K562 (cell line): ENCODE measurements around the gene BAG2. TPM values are rescaled to one million over a fixed set of nuclear protein-coding genes. Genes with fewer than 3 reads are reported as not detected.

ENCODE experiments used
- BCOR ChIP-seq: fragments of 450-650 bp; IDR thresholded peaks from 2 replicates; pipeline ENCODE4 v1.6.1; 2016
- CTBP1 ChIP-seq: fragments of 450-650 bp; IDR thresholded peaks from 2 replicates; pipeline ENCODE4 v1.6.1; 2016; ENCODE audit warnings: borderline replicate concordance
- E2F6 ChIP-seq, 2 experiments: IDR thresholded peaks; 2 replicates each; pipeline ENCODE4 v1.6.1; 2011; ENCODE audit warnings: borderline replicate concordance in 1 of 2, control low read depth in 1 of 2, low read depth in 1 of 2, low read length in 1 of 2, mild to moderate bottlenecking in 1 of 2, mixed read lengths in 1 of 2, moderate library complexity in 1 of 2; ENCODE audit not compliant: insufficient read depth in 1 of 2, insufficient read length in 1 of 2, poor library complexity in 1 of 2, severe bottlenecking in 1 of 2; ENCODE audit errors: extremely low read depth in 1 of 2
- EGR1 ChIP-seq: fragments of 450-650 bp; conservative IDR thresholded peaks from 2 replicates; pipeline ENCODE4 v1.6.1; 2017; ENCODE audit warnings: mild to moderate bottlenecking
- FOXM1 ChIP-seq, 2 experiments: fragments of 450-650 bp in 1 of 2; sonication (generic) in 1 of 2; formaldehyde crosslinking in 1 of 2; IDR thresholded peaks; 2 replicates each; pipeline versions ENCODE4 v1.6.1 to v1.9.0; 2017 to 2022; ENCODE audit warnings: low read depth in 2 of 2, mild to moderate bottlenecking in 2 of 2, missing genetic modification reagents in 1 of 2, moderate library complexity in 1 of 2
- GATAD2A ChIP-seq: fragments of 450-650 bp; IDR thresholded peaks from 2 replicates; pipeline ENCODE4 v1.6.1; 2017
- HOMEZ ChIP-seq: fragments of 250-450 bp; sonication (Bioruptor Pico); IDR thresholded peaks from 2 replicates; pipeline ENCODE4 v1.4.0; 2020; ENCODE audit warnings: mild to moderate bottlenecking, moderate library complexity
- MCM5 ChIP-seq: fragments of 450-650 bp; IDR thresholded peaks from 2 replicates; pipeline ENCODE4 v1.6.1; 2016; ENCODE audit warnings: low read depth
- RNF219 ChIP-seq: fragments of 250-450 bp; sonication (Bioruptor Pico); IDR thresholded peaks from 2 replicates; pipeline ENCODE4 v1.5.0; 2022; ENCODE audit warnings: mild to moderate bottlenecking
- SIRT6 ChIP-seq: IDR thresholded peaks from one replicate; pipeline ENCODE4 v1.6.1; 2012; ENCODE audit warnings: low read depth, mild to moderate bottlenecking, control low read depth, inconsistent platforms, low read length, moderate library complexity
- SMAD1 ChIP-seq: fragments of 150-350 bp; IDR thresholded peaks from 2 replicates; pipeline ENCODE4 v1.6.1; 2014; ENCODE audit warnings: low read length, low read depth; ENCODE audit not compliant: partially characterized antibody
- SNAPC5 ChIP-seq: fragments of 250-450 bp; sonication (Bioruptor Pico); IDR thresholded peaks from 2 replicates; pipeline ENCODE4 v1.8.0; 2021; ENCODE audit warnings: moderate library complexity, mild to moderate bottlenecking, inconsistent platforms
- TFE3 ChIP-seq: fragments of 450-650 bp; formaldehyde crosslinking; IDR thresholded peaks from 2 replicates; pipeline ENCODE4 v1.4.0; 2020; ENCODE audit warnings: mild to moderate bottlenecking, mixed read lengths
- U2AF2 ChIP-seq: fragments of 200-400 bp; formaldehyde crosslinking; optimal IDR thresholded peaks from 2 replicates; pipeline ENCODE3; 2017; ENCODE audit warnings: low read depth, mild to moderate bottlenecking, low read length
- ZBTB7A ChIP-seq: IDR thresholded peaks from 2 replicates; pipeline ENCODE4 v1.6.1; 2011; ENCODE audit warnings: low read depth, mild to moderate bottlenecking, low read length, moderate library complexity, borderline replicate concordance; ENCODE audit not compliant: control insufficient read depth
- ZNF518B ChIP-seq: fragments of 250-450 bp; sonication (Bioruptor Pico); IDR thresholded peaks from 2 replicates; pipeline ENCODE4 v1.5.0; 2021; ENCODE audit warnings: mild to moderate bottlenecking, moderate library complexity
- polyA plus RNA-seq, 8 experiments: library from polyadenylated mRNA; depleted of rRNA in 4 of 8; stranded (reverse) in 5 of 8; unstranded in 3 of 8; fragments of >200 nt; fragmentation: Nextera tagmentation in 2 of 8; fragmentation: Illumina TruSeq in 1 of 8; extraction: Ambion mirVana in 2 of 8; extraction: Trizol in 1 of 8; gene quantifications; 2 replicates each; pipeline versions ENCODE4 v1.2.1 to v1.2.3, GENCODE V29; 2011 to 2014; ENCODE audit warnings: inconsistent platforms in 1 of 8, missing spikeins in 1 of 8
- total RNA-seq, 7 experiments: library from RNA; depleted of rRNA in 6 of 7; stranded (reverse); fragments of >200 nt in 6 of 7; fragmentation: Illumina TruSeq in 2 of 7; extraction: Trizol in 2 of 7; gene quantifications; 2 replicates each; pipeline versions ENCODE4 v1.2.1 to v1.2.3, GENCODE V29; 2011 to 2021; ENCODE audit warnings: low replicate concordance in 1 of 7

Gene BAG2
- total and polyA plus RNA-seq, 9 of the 15 experiments (the other 6 are each of a cell fraction or from before 2014, with no cell fraction given), result 12.8 to 20.7 (median 17.6) TPM

- TF ChIP-seq ZNF518B (CRISPR knock-in tag), result no peak
- TF ChIP-seq HOMEZ (CRISPR knock-in tag), result no peak
- no peak for TF ChIP-seq MCM5
- no peak for TF ChIP-seq SNAPC5 (CRISPR knock-in tag)
- TF ChIP-seq SIRT6, result no peak
- TF ChIP-seq EGR1, result peak; percentile 88
- peak in 1 of 2 experiments; percentile 18 for TF ChIP-seq E2F6 (IDR thresholded peaks at IDR 0.05; ENCODE audit: borderline replicate concordance in 1 of 2, extremely low read depth in 1 of 2, insufficient read depth in 1 of 2, insufficient read length in 1 of 2, low read depth in 1 of 2, low read length in 1 of 2, poor library complexity in 1 of 2, severe bottlenecking in 1 of 2)
- no peak for TF ChIP-seq SMAD1
- TF ChIP-seq ZBTB7A, result peak; percentile 94; the same call in 1 of the 2 replicates
- TF ChIP-seq CTBP1, result 0 out of 2 replicates have a peak, but pooled peaks have one; percentile 12
- TF ChIP-seq FOXM1 (IDR thresholded peaks at IDR 0.05; ENCODE audit: low read depth), result no peak
- no peak for TF ChIP-seq FOXM1 (CRISPR knock-in tag; IDR thresholded peaks at IDR 0.05; ENCODE audit: low read depth)
- no peak for TF ChIP-seq BCOR
- no peak for TF ChIP-seq RNF219
- no peak for TF ChIP-seq U2AF2
- TF ChIP-seq TFE3 (CRISPR knock-in tag), result no peak
- TF ChIP-seq GATAD2A, result peak; percentile 63; the same call in 1 of the 2 replicates
These were observed 49.2 kb downstream of the BAG2 start (continued) for GRCh38 chr6:57221191-57221935.
